ENCODE results near the gene OR5AU1.
"Not testable (repeated sequence)": the region's sequence is repeated elsewhere in the genome, so short reads cannot be mapped to it uniquely, and the experiment has no call there.

OR5AU1 gene

DNA sequence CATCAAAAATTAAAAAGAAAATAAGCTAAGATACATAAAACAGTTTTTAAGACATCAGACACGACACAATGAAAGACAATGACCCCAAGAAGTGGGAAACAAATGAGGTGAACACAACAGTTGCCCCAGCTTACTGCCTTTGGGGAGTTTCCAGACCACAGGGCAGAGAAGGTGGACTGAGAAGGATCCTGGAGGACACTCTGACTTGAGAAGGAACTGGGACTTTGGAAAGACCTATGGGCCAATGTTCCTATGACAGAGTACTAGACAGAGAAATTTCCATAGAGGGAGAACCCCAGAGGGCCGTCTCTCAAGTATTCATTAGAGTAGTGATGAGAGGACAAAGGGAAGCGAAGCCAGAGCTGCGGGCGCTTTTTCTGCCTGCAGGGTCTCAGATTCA is 6.2 kb upstream of the OR5AU1 start:
- ATAC-seq (replicated peaks; ENCODE audit: extremely low read depth, poor library complexity, severe bottlenecking) = no peak
- no peak for DNase-seq (ENCODE audit: low spot score in 2 of 2)
- Mint-ChIP-seq H3K4me3 (no peak overlapping the region), H3K4me1 (peaks cover 5% of the 10 kb centered on the region), H3K27ac (ENCODE audit: low read depth) (no peak overlapping the region), H3K36me3 (ENCODE audit: insufficient read depth) (peaks cover 1% of the 10 kb centered on the region), H3K27me3 (peaks cover 77% of the 10 kb centered on the region), H3K9me3 (no peaks in the 10 kb centered on the region)

DNA sequence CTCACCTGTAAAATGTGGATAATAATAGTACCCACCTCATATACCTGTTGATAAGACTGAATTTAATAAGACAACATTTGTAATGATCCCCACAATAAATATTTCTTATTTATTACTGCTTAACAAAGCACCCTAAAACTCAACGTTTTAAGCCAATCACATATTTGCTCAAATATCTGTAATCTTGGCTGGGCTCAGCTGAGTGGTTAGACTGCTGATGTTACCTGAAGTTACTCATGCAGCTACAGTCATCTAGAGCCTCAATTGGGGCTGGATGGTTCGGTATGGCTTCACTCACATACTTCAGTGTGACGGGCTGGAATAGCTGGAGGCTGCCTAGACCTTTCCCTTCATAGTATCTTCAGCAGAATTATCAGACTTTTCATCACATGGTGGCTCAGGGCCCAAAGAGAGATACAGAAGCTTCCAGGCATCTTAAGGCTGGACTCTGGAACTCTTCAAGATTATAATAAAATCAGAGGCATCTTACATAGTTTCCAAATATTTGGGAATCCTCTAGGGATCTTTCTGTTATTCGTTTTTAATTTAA is 4.3 kb upstream of the OR5AU1 start:
- Mint-ChIP-seq H3K27me3 (peaks cover 81% of the 10 kb centered on the region), H3K4me1 (peaks cover 3% of the 10 kb centered on the region), H3K27ac (ENCODE audit: low read depth) (no peak overlapping the region), H3K4me3 (no peak overlapping the region), H3K36me3 (ENCODE audit: insufficient read depth) (peaks cover 3% of the 10 kb centered on the region), H3K9me3 (no peaks in the 10 kb centered on the region)
- no peak for ATAC-seq (replicated peaks; ENCODE audit: extremely low read depth, poor library complexity, severe bottlenecking)
- DNase-seq (ENCODE audit: low spot score in 2 of 2) = no peak

DNA sequence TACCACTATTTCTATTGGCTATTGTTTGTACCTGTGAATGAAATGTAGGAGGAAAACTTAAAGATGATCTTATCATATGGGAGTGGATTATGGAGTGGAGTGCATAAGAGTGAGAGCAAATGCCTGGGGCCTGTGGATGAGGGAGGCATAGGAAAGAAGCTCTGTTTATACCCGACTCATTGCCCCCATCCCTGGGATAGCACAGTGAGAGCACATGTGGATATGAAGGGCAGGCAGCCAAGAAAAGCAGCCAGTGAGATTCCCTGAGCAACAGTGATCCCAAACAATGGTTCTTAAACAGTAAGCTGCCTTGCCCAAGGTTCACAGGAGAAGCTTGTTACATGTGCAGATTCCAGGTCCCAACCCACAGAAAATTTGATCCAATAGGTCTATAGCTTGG is 2.3 kb upstream of the OR5AU1 start:
- DNase-seq (ENCODE audit: low spot score in 2 of 2); H3K4me3 Mint-ChIP-seq; H3K4me1 Mint-ChIP-seq; H3K27ac Mint-ChIP-seq (ENCODE audit: low read depth); ATAC-seq (replicated peaks; ENCODE audit: extremely low read depth, poor library complexity, severe bottlenecking); H3K36me3 Mint-ChIP-seq (ENCODE audit: insufficient read depth); H3K9me3 Mint-ChIP-seq: not testable (repeated sequence)
- peaks cover 83% of the 10 kb centered on the region for H3K27me3 Mint-ChIP-seq

DNA sequence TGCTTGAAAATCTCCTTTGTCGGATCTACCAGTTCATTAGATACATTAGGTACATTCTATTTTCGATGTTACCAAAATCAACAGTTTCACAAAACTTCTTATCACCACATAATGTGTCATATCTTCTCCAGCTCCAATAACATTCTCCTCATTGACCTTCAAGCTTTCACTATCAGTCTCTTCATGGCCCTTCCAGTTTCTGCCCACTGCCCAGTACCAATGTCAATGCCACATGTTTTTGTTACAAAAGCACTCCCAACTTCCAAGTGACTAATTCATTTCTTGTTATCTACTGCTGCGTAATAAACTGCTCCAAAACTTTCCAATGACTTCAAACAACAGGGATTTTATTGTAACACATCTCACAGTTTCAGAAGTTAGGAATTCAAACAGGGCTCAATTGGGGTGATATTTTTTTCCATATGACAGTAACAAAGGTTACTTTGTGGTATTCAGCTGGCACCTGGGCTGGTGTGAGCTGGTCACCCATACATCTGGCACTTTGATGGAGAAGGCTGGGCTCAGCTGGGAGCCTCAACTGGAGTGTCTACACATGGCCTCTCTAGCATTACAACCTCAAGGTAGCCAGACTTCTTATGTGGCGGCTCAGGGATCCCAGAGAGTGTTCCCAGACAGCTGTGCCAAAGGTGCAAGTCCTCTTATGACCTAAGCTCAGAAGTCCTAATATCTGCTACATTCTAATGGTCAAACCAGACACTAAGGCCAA is 6.1 kb downstream of the OR5AU1 start:
- H3K27me3 Mint-ChIP-seq = peaks cover 32% of the 10 kb centered on the region
- no peak for ATAC-seq (replicated peaks; ENCODE audit: extremely low read depth, poor library complexity, severe bottlenecking)
- no peaks in the 10 kb centered on the region for H3K36me3 Mint-ChIP-seq (ENCODE audit: insufficient read depth)
- no peak overlapping the region for H3K27ac Mint-ChIP-seq (ENCODE audit: low read depth)
- peaks cover 11% of the 10 kb centered on the region for H3K9me3 Mint-ChIP-seq
- no peak overlapping the region for H3K4me3 Mint-ChIP-seq
- DNase-seq (ENCODE audit: low spot score in 2 of 2) = no peak
- no peaks in the 10 kb centered on the region for H3K4me1 Mint-ChIP-seq

DNA sequence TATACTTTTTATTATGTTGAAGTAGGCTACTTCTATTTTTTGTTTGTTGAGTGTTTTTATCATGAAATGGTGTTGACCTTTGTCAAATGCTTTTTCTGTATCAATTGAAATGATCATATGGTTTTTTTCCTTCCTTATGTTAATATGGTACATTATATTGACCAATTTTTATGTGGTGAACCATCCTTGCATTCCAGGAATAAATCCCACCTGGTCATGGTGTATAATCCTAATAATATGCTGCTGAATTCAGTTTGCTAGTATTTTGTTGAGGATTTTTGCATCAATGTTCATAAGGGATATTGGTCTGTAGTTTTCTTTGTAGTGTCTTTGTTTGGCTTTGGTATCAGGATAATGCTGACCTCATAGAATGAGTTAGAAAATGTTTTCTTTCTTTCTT is 10.4 kb downstream of the OR5AU1 start:
- ATAC-seq (replicated peaks; ENCODE audit: extremely low read depth, poor library complexity, severe bottlenecking) (no peak), DNase-seq (ENCODE audit: low spot score in 2 of 2) (no peak)
- no peaks in the 10 kb centered on the region for H3K4me1 Mint-ChIP-seq
- H3K9me3 Mint-ChIP-seq = peaks cover 14% of the 10 kb centered on the region
- no peak overlapping the region for H3K4me3 Mint-ChIP-seq
- no peaks in the 10 kb centered on the region for H3K36me3 Mint-ChIP-seq (ENCODE audit: insufficient read depth)
- H3K27me3 Mint-ChIP-seq = peaks cover 39% of the 10 kb centered on the region
- no peak overlapping the region for H3K27ac Mint-ChIP-seq (ENCODE audit: low read depth)

DNA sequence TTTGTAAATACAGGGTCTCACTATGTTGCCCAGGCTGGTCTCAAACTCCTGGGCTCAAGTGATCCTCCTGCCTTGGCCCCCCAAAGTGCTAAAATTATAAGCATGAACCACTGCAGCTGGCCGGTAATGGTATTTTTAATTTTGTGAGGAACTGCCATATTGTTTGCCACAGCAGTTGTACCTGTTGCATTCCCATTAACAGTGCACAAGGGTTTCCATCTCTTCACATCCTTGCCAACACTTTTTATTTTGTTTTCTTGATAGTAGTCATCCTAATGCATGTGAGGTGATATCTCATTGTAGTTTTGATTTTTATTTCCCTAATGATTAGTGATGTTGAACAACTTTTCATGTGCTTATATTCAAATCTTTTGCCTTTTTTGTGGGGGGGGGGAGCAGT is 13.5 kb downstream of the OR5AU1 start:
- ATAC-seq (replicated peaks; ENCODE audit: extremely low read depth, poor library complexity, severe bottlenecking) = no peak
- no peak for DNase-seq (ENCODE audit: low spot score in 2 of 2)
- Mint-ChIP-seq H3K36me3 (ENCODE audit: insufficient read depth) (no peaks in the 10 kb centered on the region), H3K27ac (ENCODE audit: low read depth) (no peak overlapping the region), H3K27me3 (peaks cover 49% of the 10 kb centered on the region), H3K4me3 (no peak overlapping the region), H3K4me1 (no peaks in the 10 kb centered on the region), H3K9me3 (peaks cover 14% of the 10 kb centered on the region)

DNA sequence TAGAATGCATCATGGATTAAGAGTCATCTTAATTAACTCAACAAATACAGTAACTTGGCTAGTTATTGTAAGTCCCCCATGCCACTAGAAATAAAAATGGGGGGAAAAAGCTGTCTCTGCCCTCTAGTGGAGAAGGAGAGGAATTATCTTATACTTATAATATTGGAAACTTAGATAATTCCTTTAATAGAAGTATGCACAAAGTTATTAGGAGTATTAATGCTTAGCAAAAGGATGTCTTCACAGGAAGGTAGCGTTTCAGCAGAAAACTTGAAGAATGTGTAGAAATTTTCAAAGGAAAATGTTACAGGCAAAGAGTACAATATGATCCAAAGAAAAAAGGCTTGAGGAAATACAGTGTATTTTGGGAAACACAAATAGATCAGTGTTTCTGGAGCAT is 19.8 kb downstream of the OR5AU1 start:
- Mint-ChIP-seq H3K4me1 (no peaks in the 10 kb centered on the region), H3K4me3 (no peak overlapping the region), H3K27me3 (peaks cover 10% of the 10 kb centered on the region), H3K36me3 (ENCODE audit: insufficient read depth) (no peaks in the 10 kb centered on the region), H3K27ac (ENCODE audit: low read depth) (no peak overlapping the region), H3K9me3 (no peaks in the 10 kb centered on the region)
- ATAC-seq (replicated peaks; ENCODE audit: extremely low read depth, poor library complexity, severe bottlenecking) = no peak
- DNase-seq (ENCODE audit: low spot score in 2 of 2) = no peak

DNA sequence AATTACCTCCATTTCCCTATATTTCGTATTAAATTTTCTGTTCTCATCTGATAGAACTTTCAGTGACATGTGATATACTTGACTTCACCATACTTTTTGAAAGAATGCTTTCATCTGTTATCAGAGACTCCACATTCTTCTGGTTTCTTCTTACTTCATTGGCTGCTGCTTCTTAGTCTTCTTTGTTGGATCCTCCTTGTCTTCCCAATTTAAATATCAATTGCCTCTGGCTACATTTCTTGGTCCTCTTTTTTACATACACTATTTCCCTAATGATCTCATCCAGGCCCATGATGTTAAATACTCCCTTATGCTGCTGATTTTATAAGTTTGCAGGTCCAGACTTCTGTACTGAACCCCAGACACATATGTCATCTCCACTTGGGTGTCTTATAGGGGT is 22.0 kb downstream of the OR5AU1 start:
- Mint-ChIP-seq H3K9me3 (no peaks in the 10 kb centered on the region), H3K36me3 (ENCODE audit: insufficient read depth) (no peaks in the 10 kb centered on the region), H3K27ac (ENCODE audit: low read depth) (no peak overlapping the region), H3K4me1 (no peaks in the 10 kb centered on the region), H3K4me3 (no peak overlapping the region), H3K27me3 (peaks cover under 1% of the 10 kb centered on the region)
- ATAC-seq (replicated peaks; ENCODE audit: extremely low read depth, poor library complexity, severe bottlenecking) (no peak), DNase-seq (ENCODE audit: low spot score in 2 of 2) (no peak)

DNA sequence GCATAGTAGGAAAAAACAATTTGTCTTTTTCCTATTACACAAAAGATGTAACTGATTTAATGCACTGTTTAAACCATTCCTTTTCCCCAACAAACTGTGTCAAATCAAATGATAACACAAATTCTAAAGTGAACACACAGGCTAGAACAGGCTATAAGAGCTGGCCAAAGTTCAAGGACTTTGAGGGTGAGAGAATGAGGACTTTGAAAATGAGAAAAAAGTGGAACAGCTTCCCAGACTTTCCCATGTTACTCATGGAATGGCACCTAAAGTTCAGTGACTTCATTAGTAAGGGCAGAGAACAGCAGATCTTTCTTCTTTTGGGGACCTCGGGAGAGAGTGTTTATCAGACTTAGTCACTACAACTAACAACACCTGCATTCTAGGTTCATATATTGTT is 32.4 kb downstream of the OR5AU1 start:
- DNase-seq (ENCODE audit: low spot score in 2 of 2) = no peak
- no peaks in the 10 kb centered on the region for H3K36me3 Mint-ChIP-seq (ENCODE audit: insufficient read depth)
- H3K4me1 Mint-ChIP-seq = no peaks in the 10 kb centered on the region
- H3K27me3 Mint-ChIP-seq = peaks cover 90% of the 10 kb centered on the region
- no peak overlapping the region for H3K4me3 Mint-ChIP-seq
- ATAC-seq (replicated peaks; ENCODE audit: extremely low read depth, poor library complexity, severe bottlenecking) = no peak
- no peak overlapping the region for H3K27ac Mint-ChIP-seq (ENCODE audit: low read depth)
- H3K9me3 Mint-ChIP-seq = no peaks in the 10 kb centered on the region

DNA sequence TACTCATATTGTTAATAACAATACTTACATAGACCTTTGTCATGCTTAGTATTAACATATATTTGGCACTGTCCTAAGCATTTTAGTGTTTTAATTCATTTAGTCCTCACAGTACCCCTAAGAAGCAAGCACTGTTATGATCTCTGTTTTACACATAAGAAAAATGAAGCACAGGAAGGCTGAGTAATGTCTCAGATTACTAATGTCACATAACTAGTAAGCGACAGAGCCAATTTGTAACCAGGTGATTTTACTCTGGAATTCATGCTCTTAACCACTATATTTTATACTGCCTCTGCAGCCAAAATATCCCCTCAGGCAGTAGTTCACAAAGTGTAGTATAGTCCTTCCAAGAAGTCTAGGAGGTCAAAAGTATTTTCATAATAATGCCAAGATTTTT is 34.7 kb downstream of the OR5AU1 start:
- ATAC-seq (replicated peaks; ENCODE audit: extremely low read depth, poor library complexity, severe bottlenecking) = no peak

DNA sequence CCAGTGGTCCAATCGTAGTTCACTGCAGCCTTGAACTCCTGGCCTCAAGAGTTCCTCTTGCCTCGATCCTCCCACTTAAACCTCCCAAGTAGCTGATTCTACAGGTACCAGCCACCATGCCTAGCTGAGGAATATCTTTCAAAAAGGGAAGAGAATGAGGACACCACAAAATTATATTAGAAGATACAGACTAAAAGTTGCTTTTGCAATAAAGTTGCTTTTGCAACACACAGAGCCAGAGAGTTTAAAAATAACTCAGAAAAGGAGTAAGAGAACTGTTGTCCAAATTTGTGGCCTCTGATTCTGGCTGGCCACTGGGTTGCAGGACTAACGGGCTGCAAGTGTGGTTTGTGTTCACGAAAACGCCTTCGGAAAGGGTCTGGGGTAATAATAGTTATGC is 35.2 kb downstream of the OR5AU1 start:
- no peak overlapping the region for H3K27ac Mint-ChIP-seq (ENCODE audit: low read depth)
- H3K27me3 Mint-ChIP-seq = peaks cover 74% of the 10 kb centered on the region

More for the DNA sequence above, 34.7 kb downstream of the OR5AU1 start:
- Mint-ChIP-seq H3K9me3 (no peaks in the 10 kb centered on the region), H3K36me3 (ENCODE audit: insufficient read depth) (no peaks in the 10 kb centered on the region), H3K4me1 (no peaks in the 10 kb centered on the region), H3K27ac (ENCODE audit: low read depth) (no peak overlapping the region), H3K4me3 (no peak overlapping the region), H3K27me3 (peaks cover 78% of the 10 kb centered on the region)
- DNase-seq (ENCODE audit: low spot score in 2 of 2) = no peak

DNA sequence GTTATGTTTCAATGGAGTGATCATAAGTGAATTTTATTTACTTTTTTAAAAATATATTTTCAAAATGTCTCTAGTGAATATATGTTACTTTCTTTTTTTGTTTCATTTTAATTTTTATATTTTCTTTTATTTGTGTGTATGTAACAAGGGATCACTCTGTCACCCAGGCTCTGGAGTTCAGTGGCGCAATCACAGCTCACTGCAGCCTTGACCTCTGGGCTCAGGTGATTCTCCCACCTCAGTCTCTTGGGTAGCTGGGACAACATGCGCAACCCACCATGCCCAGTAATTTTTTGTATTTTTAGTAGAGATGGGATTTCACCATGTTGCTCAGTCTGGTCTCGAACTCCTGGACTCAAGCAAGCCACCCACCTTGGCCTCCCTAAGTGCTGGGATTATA is 36.9 kb downstream of the OR5AU1 start:
- H3K27ac Mint-ChIP-seq (ENCODE audit: low read depth) = no peak overlapping the region
- H3K9me3 Mint-ChIP-seq = no peaks in the 10 kb centered on the region
- peaks cover 59% of the 10 kb centered on the region for H3K27me3 Mint-ChIP-seq
- H3K4me3 Mint-ChIP-seq = no peak overlapping the region
- no peaks in the 10 kb centered on the region for H3K36me3 Mint-ChIP-seq (ENCODE audit: insufficient read depth)
- no peak for ATAC-seq (replicated peaks; ENCODE audit: extremely low read depth, poor library complexity, severe bottlenecking)
- no peaks in the 10 kb centered on the region for H3K4me1 Mint-ChIP-seq
- DNase-seq (ENCODE audit: low spot score in 2 of 2) = no peak

More for the DNA sequence above, 35.2 kb downstream of the OR5AU1 start:
- Mint-ChIP-seq H3K9me3 (no peaks in the 10 kb centered on the region), H3K36me3 (ENCODE audit: insufficient read depth) (no peaks in the 10 kb centered on the region), H3K4me3 (no peak overlapping the region), H3K4me1 (no peaks in the 10 kb centered on the region)
- ATAC-seq (replicated peaks; ENCODE audit: extremely low read depth, poor library complexity, severe bottlenecking) (no peak), DNase-seq (ENCODE audit: low spot score in 2 of 2) (no peak)

DNA sequence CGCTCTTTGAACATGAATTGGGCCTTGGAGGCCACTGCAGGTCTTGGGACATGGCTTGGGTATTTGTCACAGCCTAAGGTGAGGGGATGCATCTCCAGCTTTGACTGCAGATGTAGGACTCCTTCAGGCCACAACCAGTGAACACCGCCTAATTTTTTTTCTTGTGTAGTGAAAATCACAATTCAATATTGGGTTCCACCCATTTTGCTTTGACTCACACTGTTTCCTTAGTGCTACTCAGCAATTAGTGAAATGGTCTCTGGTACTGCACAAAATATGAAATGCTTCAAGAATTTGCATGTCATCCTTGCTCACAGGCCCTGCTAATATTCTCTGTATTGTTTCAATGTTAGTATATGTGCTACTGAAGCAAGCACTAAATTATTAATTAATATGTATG is 42.5 kb downstream of the OR5AU1 start:
- ATAC-seq (replicated peaks; ENCODE audit: extremely low read depth, poor library complexity, severe bottlenecking) (no peak), DNase-seq (ENCODE audit: low spot score in 2 of 2) (no peak)
- Mint-ChIP-seq H3K4me3 (no peak overlapping the region), H3K27me3 (peaks cover 10% of the 10 kb centered on the region), H3K36me3 (ENCODE audit: insufficient read depth) (no peaks in the 10 kb centered on the region), H3K27ac (ENCODE audit: low read depth) (no peak overlapping the region), H3K9me3 (no peaks in the 10 kb centered on the region), H3K4me1 (no peaks in the 10 kb centered on the region)

Data from central memory CD8-positive, alpha-beta T cell (primary cell).